Parathyroid adenoma (tissue), 2 donors: ENCODE data around the gene ZBTB1.

Source experiments
- H2AFZ ChIP-seq: fragments of 300-600 bp; sonication (generic); one replicate; pipeline ENCODE4 v1.7.0; 2017; ENCODE audit warnings: antibody characterized with exemption, mild to moderate bottlenecking
- H3K27ac ChIP-seq: fragments of 300-600 bp; sonication (generic); one replicate; pipeline ENCODE4 v1.7.0; 2017
- H3K27me3 ChIP-seq: fragments of 300-600 bp; sonication (generic); one replicate; pipeline ENCODE4 v1.7.0; 2017; ENCODE audit warnings: low read length; ENCODE audit not compliant: control insufficient read depth, insufficient read depth
- H3K36me3 ChIP-seq: fragments of 300-600 bp; sonication (generic); one replicate; pipeline ENCODE4 v1.7.0; 2017; ENCODE audit warnings: low read length; ENCODE audit not compliant: control insufficient read depth, insufficient read depth
- H3K4me1 ChIP-seq: fragments of 300-600 bp; sonication (generic); one replicate; pipeline ENCODE4 v1.7.0; 2017; ENCODE audit warnings: control low read depth
- H3K4me2 ChIP-seq: fragments of 300-600 bp; sonication (generic); one replicate; pipeline ENCODE4 v1.7.0; 2017; ENCODE audit warnings: low read length
- H3K4me3 ChIP-seq: fragments of 300-600 bp; sonication (generic); one replicate; pipeline ENCODE4 v1.7.0; 2017; ENCODE audit warnings: low read depth, low read length
- H3K79me2 ChIP-seq: fragments of 300-600 bp; sonication (generic); one replicate; pipeline ENCODE4 v1.7.0; 2017; ENCODE audit warnings: control low read depth
- H3K9ac ChIP-seq: fragments of 300-600 bp; sonication (generic); one replicate; pipeline ENCODE4 v1.7.0; 2017; ENCODE audit warnings: mild to moderate bottlenecking
- H3K9me3 ChIP-seq: fragments of 300-600 bp; sonication (generic); one replicate; pipeline ENCODE4 v1.7.0; 2017; ENCODE audit warnings: low read length; ENCODE audit not compliant: control insufficient read depth
- CTCF ChIP-seq: fragments of 300-600 bp; sonication (generic); IDR thresholded peaks from one replicate; pipeline ENCODE4 v1.7.0; 2017; ENCODE audit warnings: antibody characterized with exemption, mild to moderate bottlenecking
- donor health status: primary hyperparathyroidism.

ZBTB1 gene

DNA sequence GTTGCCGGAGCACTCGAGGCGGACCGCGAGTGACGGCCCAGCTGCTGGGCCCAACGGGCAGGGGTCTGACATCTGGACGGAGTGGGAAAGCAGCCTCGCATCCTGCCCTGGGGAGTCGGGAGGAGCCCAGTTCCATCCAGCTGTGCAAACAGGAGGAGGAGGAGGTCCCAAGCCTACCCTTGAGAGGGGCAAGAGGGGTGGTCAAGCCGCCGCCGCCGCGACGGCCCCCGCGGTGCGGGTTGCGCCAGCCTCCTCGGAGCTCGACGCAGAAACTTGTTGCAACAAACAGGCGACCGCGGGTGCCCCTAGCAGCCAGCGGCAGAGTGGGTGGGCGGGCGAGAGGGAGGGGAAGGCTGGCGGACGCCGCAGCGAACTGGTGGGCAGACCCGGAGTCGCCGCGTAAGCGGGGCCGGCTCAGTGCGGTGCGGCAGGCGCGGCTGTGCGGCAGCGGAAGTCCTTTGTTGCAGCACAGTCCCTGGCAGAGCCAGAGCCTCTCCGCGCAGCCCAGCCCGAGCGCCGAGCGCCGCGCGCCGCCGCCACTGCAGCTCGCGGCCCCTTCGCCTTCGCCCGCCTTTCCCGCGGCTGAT, at the start of gene ZBTB1:
Gene ZBTB1, plus strand, starts transcription at position 461 of the 587 bp plus-strand sequence. CDS start 16,735 bp downstream, outside the sequence.
- Histone ChIP-seq H3K4me1 (peaks cover 26% of the 10 kb centered on the region), H3K27ac (peak within 1 kb of the TSS; percentile 97)

GRCh38 chr14:64459405-64460136, 45.0 kb upstream of the ZBTB1 start:
- H3K4me2 ChIP-seq = no peak overlapping the region

More for the DNA sequence above, at the start of gene ZBTB1:
- peaks cover 25% of the 10 kb centered on the region for H3K79me2 ChIP-seq
- H3K4me3 ChIP-seq = peak within 1 kb of the TSS; percentile 89
- TF ChIP-seq CTCF = no peak
- peak within 1 kb of the TSS; percentile 84 for H3K9ac ChIP-seq
- peak within 1 kb of the TSS; percentile 99 for H2AFZ ChIP-seq
- H3K9me3 ChIP-seq = no peaks in the 10 kb centered on the region
- H3K4me2 ChIP-seq = peak within 1 kb of the TSS; percentile 93
- H3K36me3 ChIP-seq = no peaks in the 10 kb centered on the region
- H3K27me3 ChIP-seq = no peaks in the 10 kb centered on the region

GRCh38 chr14:64461221-64461620, 43.3 kb upstream of the ZBTB1 start:
- TF ChIP-seq CTCF = no peak
- no peak overlapping the region for H3K9ac ChIP-seq
- no peaks in the 10 kb centered on the region for H3K4me1 ChIP-seq

More at GRCh38 chr14:64459405-64460136, 45.0 kb upstream of the ZBTB1 start:
- Histone ChIP-seq H3K4me1 (no peaks in the 10 kb centered on the region), H2AFZ (no peak overlapping the region), H3K36me3 (no peaks in the 10 kb centered on the region), H3K27me3 (no peaks in the 10 kb centered on the region), H3K27ac (no peak overlapping the region), H3K9ac (no peak overlapping the region), H3K9me3 (no peaks in the 10 kb centered on the region), H3K4me3 (no peak overlapping the region), H3K79me2 (no peaks in the 10 kb centered on the region)
- no peak for TF ChIP-seq CTCF

DNA sequence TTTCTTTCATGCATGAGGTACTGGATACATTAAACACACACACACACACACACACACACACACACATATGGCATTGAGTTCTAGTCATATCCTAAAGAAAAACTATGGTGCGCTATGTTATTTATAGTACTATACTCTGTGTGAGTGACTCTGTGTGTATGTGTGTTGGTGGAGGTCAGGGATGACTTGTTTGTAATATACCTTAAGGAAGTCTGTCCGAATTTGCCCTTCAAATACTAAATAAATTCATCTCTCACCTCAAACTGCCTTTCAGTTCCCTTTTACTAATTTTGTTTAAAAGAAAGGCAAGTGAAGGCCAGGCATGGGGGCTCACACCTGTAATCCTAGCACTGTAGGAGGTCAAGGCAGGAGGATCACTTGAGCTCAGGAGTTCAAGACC, 41.4 kb upstream of the ZBTB1 start:
- H3K4me1 ChIP-seq = peaks cover 8% of the 10 kb centered on the region
- no peak overlapping the region for H3K27ac ChIP-seq
- H2AFZ ChIP-seq = no peak overlapping the region
- no peak overlapping the region for H3K4me3 ChIP-seq
- no peaks in the 10 kb centered on the region for H3K79me2 ChIP-seq
- no peaks in the 10 kb centered on the region for H3K27me3 ChIP-seq
- H3K9me3 ChIP-seq = no peaks in the 10 kb centered on the region
- no peak overlapping the region for H3K9ac ChIP-seq
- no peak overlapping the region for H3K4me2 ChIP-seq
- H3K36me3 ChIP-seq = no peaks in the 10 kb centered on the region
- TF ChIP-seq CTCF = no peak

More at GRCh38 chr14:64461221-64461620, 43.3 kb upstream of the ZBTB1 start:
- Histone ChIP-seq H2AFZ (no peak overlapping the region), H3K4me2 (no peak overlapping the region), H3K27me3 (no peaks in the 10 kb centered on the region), H3K9me3 (no peaks in the 10 kb centered on the region), H3K4me3 (no peak overlapping the region), H3K27ac (no peak overlapping the region), H3K36me3 (no peaks in the 10 kb centered on the region), H3K79me2 (no peaks in the 10 kb centered on the region)
